ENCODE data around the gene RENBP. TPM values are rescaled to one million over a fixed set of nuclear protein-coding genes. Genes with fewer than 3 reads are reported as not detected.

Gene RENBP
- total and polyA plus RNA-seq, 2 of the 13 experiments (the other 11 are each of a cell fraction or from before 2014, with no cell fraction given): 1.4 to 2.6 TPM

- TF ChIP-seq RBAK (CRISPR knock-in tag; IDR thresholded peaks at IDR 0.05): no peak
- TF ChIP-seq ZNF781 (CRISPR knock-in tag; IDR thresholded peaks at IDR 0.05; ENCODE audit: borderline replicate concordance, not compliant biosample characterization): no peak
- TF ChIP-seq LCORL (IDR thresholded peaks at IDR 0.05): no peak
- TF ChIP-seq LCORL (CRISPR knock-in tag; IDR thresholded peaks at IDR 0.05): no peak
- no peak for TF ChIP-seq ZNF280D (CRISPR knock-in tag; IDR thresholded peaks at IDR 0.05)
- no peak for TF ChIP-seq ZNF407 (CRISPR knock-in tag; IDR thresholded peaks at IDR 0.05; ENCODE audit: not compliant biosample characterization)
- no peak for TF ChIP-seq MTF2 (CRISPR knock-in tag; IDR thresholded peaks at IDR 0.05; ENCODE audit: borderline replicate concordance)
- no peak; the same call in 1 of the 2 replicates for TF ChIP-seq ZFX (CRISPR knock-in tag; IDR thresholded peaks at IDR 0.05; ENCODE audit: low read depth)
- TF ChIP-seq POLR2G (IDR thresholded peaks at IDR 0.05; ENCODE audit: low read depth, low read length): peak; percentile 54
- no peak for TF ChIP-seq PREB (CRISPR knock-in tag; IDR thresholded peaks at IDR 0.05)
- no peak for TF ChIP-seq MLXIP (CRISPR knock-in tag; IDR thresholded peaks at IDR 0.05; ENCODE audit: borderline replicate concordance)
- TF ChIP-seq ZNF12 (CRISPR knock-in tag; IDR thresholded peaks at IDR 0.05): no peak
These were observed 16.3 kb downstream of the RENBP start (continued) for GRCh38 chrX:153927922-153928760.

All from HepG2 (cell line).